Measurements from ENCODE around the gene RBM38. TPM values are rescaled to one million over a fixed set of nuclear protein-coding genes. Genes with fewer than 3 reads are reported as not detected.

The RBM38 gene
- total and polyA plus RNA-seq, 10 of the 15 experiments (the other 5 are each of a cell fraction or from before 2014, with no cell fraction given): 0.32 to 118 (median 25.2) TPM

DNA sequence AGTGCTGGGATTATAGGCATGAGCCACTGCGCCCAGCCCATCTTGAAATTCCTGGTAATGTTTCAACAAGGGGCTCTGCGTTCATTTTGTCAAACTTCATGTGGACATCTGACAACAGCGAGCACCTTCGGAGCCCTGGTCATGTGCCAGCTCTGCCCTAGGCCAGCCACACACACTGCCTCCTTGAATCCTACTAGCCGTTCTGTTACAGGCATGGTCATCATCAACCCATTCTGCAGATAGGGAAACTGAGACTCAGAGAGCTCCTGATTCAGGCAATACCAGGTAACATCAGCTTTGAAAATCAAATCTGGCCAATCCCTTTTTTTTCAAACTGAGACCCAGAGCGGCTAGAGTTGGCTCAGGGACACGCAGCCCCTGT, 41.3 kb downstream of the RBM38 start:
- intact Hi-C loops (cut with micrococcal nuclease; ENCODE audit: unreplicated experiment) (loop anchor here (2.0 kb wide), 2 partner anchors 34 to 50 kb away; no protein-coding TSS in a partner anchor), in situ Hi-C loops (cut with MboI) (no loop called here)
- 62% methylated on average over 7 of the region's 7 CpGs for WGBS (ENCODE audit: insufficient coverage, insufficient replicate concordance, low lambda C conversion rate, missing lambda C conversion rate)
- SMC1A ChIA-PET (ENCODE audit: uncharacterized antibody, unreplicated experiment): interaction anchor here (1.2 to 2.1 kb wide), 7 partner anchors 12 to 63 kb away, joined by 3 to 9 read pairs (median 5); no protein-coding TSS in a partner anchor
- POLR2A ChIA-PET: interaction anchor here (0.6 to 3.5 kb wide), 9 partner anchors 13 to 57 kb away, joined by 3 to 20 read pairs (median 3); no protein-coding TSS in a partner anchor
- Histone ChIP-seq H3K27me3 (replicated peaks in 1 of 2; ENCODE audit: control insufficient read depth in 2 of 2, insufficient read depth in 2 of 2, low read length in 1 of 2) (no peaks in the 10 kb centered on the region), H3K36me3 (ENCODE audit: control insufficient read depth in 2 of 2, insufficient read depth in 2 of 2, low read length in 1 of 2) (no peaks in the 10 kb centered on the region), H3K9ac (ENCODE audit: control insufficient read depth, insufficient read depth, low read length) (peak overlapping the region; percentile 24; the same call in 1 of the 2 replicates), H3K9me3 (replicated peaks; ENCODE audit: control insufficient read depth, insufficient read depth, low read length) (no peaks in the 10 kb centered on the region; the same call in 2 of the 3 replicates), H3K4me1 (ENCODE audit: control insufficient read depth, insufficient read depth, low read length) (peaks cover 39% of the 10 kb centered on the region), H3K27ac (ENCODE audit: control insufficient read depth, insufficient read depth) (peak overlapping the region; percentile 57), H3K79me2 (ENCODE audit: control insufficient read depth, insufficient read depth, low read length) (no peaks in the 10 kb centered on the region), H4K20me1 (ENCODE audit: control insufficient read depth, insufficient read depth) (no peaks in the 10 kb centered on the region), H2AFZ (ENCODE audit: control insufficient read depth, low read depth, low read length) (peak overlapping the region; percentile 22; the same call in 1 of the 2 replicates), H3K4me3 (0 out of 2 replicates have a peak overlapping the region, but pooled peaks have one; percentile 26), H3K4me2 (ENCODE audit: control insufficient read depth, insufficient read depth) (peak overlapping the region; percentile 70)
- FAIRE-seq: no peak
- ATAC-seq: no peak
- DNase-seq (ENCODE audit: low read depth, low spot score): no peak
- RAD21 ChIA-PET (ENCODE audit: unreplicated experiment): interaction anchor here (1.2 to 2.5 kb wide), 5 partner anchors 20 to 63 kb away, joined by 3 to 13 read pairs (median 6); no protein-coding TSS in a partner anchor
- CTCF ChIA-PET: interaction anchor here (0.7 to 2.2 kb wide), 8 partner anchors 14 to 66 kb away, joined by 3 to 10 read pairs (median 4); no protein-coding TSS in a partner anchor
- TF ChIP-seq BHLHE40 (IDR thresholded peaks at IDR 0.05; ENCODE audit: borderline replicate concordance in 1 of 2, low read depth in 2 of 2, low read length in 1 of 2) (no peak), RB1 (IDR thresholded peaks at IDR 0.05; ENCODE audit: borderline replicate concordance) (no peak), ZNF217 (IDR thresholded peaks at IDR 0.05) (0 out of 2 replicates have a peak, but pooled peaks have one; percentile 31), NFYB (IDR thresholded peaks at IDR 0.05; ENCODE audit: insufficient read depth, low read depth, low read length) (no peak), SMARCA5 (IDR thresholded peaks at IDR 0.05) (peak; percentile 83)
- TF ChIP-seq, protein P1, sequence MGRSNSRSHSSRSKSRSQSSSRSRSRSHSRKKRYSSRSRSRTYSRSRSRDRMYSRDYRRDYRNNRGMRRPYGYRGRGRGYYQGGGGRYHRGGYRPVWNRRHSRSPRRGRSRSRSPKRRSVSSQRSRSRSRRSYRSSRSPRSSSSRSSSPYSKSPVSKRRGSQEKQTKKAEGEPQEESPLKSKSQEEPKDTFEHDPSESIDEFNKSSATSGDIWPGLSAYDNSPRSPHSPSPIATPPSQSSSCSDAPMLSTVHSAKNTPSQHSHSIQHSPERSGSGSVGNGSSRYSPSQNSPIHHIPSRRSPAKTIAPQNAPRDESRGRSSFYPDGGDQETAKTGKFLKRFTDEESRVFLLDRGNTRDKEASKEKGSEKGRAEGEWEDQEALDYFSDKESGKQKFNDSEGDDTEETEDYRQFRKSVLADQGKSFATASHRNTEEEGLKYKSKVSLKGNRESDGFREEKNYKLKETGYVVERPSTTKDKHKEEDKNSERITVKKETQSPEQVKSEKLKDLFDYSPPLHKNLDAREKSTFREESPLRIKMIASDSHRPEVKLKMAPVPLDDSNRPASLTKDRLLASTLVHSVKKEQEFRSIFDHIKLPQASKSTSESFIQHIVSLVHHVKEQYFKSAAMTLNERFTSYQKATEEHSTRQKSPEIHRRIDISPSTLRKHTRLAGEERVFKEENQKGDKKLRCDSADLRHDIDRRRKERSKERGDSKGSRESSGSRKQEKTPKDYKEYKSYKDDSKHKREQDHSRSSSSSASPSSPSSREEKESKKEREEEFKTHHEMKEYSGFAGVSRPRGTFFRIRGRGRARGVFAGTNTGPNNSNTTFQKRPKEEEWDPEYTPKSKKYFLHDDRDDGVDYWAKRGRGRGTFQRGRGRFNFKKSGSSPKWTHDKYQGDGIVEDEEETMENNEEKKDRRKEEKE (IDR thresholded peaks at IDR 0.05): no peak
- TSS peak; percentile 68 for BruUV-seq (replicated peaks)

Measured in GM12878 (cell line).